GM19397 (cell line): ENCODE data around the gene CCNL2.
"Not testable (repeated sequence)": the region's sequence is repeated elsewhere in the genome, so short reads cannot be mapped to it uniquely, and the experiment has no call there.

ENCODE experiments used
- ATAC-seq: cut with Tn5 transposase; IDR thresholded peaks from one replicate; pipeline ENCODE4 v1.9.1; 2021; ENCODE audit warnings: mild to moderate bottlenecking, moderate library complexity; ENCODE audit not compliant: unreplicated experiment

The CCNL2 gene

DNA sequence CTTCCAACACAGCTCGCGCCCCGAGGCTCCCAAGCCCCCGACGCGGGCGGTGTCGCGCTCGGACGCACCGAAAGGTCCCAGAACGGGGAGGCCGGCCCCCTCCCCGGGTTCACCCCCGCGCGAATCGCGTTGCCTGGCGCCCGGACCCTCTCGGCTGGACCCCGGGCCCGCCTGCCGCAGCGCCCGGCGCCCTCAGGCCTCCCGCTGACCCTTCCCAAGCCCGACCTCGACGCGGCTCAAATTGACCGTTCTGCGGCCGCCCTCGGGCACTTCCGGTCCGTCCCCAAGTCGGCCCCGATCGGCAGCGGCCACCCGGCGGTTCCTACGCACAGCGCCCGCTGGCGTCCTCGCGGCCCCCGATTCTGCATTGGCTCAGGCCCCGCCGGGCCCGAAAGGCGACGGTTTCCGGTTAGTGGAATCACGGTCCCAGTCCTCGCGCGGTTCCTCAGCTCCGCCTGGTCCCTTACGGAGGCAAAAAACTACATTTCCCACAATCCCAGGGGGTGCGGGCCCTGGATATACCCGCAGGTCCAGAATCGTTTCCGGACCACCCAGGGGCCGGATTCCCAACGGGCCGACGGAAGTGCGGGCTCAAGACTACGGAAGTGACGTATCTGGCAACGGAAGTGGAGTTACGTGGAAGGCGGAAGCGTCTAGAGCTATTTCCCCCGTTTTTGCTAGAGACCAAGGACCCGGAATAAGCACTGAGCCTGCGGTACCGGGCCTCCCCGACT is 24.0 kb downstream of the CCNL2 start, which contains the start of gene AURKAIP1:
TSS of gene AURKAIP1 (minus strand) at position 279 of the 734 bp plus-strand sequence. CDS start 451 bp downstream, outside the sequence.
- ATAC-seq, result peak; percentile 84

DNA sequence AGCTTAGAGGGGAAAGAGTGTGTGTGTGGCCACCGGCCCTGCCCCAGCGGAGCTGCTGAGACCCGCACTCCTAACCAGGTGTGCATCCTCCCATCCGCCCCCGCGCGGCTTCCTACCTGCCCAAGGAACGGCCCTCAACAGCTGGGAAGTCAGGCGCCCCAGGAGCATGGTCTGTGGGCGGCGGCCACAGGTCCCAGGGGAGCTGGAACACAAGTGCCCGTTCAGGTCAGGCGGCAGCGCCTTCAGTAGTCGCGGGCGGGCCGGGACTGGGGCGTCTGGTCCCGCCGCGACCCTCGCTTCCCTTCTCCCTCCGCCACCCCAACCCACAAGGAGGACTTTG is 24.6 kb downstream of the CCNL2 start:
- peak; percentile 5 for ATAC-seq

DNA sequence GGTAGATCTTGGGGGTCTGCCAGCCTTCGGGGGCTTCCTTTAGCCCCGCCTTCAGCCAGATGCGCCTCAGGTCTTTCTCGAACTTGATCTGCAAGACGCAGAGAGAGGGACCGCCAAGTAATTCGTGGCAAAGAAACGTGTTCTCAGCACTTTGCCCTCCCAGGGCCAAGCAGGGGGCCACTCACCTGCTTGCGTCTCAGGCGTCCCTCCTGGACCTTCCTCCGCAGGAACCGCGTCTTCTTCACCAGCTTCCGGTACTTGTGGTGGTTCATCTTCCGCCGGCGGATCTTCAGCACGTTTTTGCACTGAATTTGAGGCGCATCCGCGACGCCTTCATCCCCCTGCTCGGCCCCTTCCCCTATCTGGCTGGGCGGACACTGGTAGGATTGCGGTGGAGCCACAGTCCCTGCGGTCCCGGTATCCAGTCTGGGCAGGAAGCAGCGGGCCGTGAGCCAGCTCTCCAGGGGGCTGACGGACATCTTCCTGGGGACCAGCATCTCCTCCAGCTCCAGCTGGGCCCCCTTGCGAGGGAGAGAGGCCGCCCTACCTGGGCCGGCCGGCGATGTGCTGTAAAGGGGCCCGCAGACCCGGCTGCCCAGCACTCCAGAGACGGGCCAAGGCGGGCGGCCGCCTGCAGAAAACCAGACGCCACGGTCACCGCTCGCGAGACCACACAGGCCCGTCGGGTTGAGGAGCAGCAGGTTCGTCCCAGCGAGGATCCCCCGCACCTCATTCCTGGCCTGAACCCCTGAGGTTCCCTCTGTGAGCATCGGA is 25.1 kb downstream of the CCNL2 start:
- ATAC-seq, result no peak

DNA sequence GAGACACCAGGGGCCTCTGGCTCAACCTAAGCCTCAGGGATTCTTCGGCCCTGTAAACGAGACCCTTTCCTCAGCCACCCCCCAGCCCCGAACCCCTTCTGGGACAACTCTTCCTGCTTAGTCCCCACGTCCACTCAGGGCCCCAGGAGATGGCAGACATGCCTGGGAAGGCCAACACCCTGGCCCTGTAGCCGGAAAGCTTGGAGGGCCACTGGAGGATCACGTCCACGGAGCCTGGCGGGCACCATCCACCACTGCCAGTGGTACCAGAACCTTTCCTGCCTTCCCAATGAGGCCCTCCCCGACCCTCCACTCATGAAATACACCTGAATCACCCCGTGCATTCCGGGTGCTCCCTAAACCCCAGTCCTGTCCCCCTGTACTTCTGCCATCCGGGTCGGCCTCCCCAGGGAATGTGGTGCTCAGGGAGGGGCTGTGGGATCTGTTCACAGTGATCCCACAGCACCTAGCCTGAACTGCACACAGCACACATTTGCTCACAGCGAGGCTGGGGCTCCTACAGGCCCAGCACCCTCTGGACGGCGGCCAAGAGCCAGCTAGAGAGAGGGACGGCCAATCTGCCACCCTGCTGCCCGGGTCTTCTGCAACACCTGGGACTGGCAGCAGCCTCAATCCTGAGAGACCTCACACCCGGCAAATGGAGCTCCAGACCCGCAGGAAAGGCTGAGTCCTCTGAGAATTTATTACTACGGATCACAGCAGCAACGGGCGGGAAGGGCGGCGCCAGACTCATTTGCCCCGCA is 25.9 kb downstream of the CCNL2 start:
- no peak for ATAC-seq

DNA sequence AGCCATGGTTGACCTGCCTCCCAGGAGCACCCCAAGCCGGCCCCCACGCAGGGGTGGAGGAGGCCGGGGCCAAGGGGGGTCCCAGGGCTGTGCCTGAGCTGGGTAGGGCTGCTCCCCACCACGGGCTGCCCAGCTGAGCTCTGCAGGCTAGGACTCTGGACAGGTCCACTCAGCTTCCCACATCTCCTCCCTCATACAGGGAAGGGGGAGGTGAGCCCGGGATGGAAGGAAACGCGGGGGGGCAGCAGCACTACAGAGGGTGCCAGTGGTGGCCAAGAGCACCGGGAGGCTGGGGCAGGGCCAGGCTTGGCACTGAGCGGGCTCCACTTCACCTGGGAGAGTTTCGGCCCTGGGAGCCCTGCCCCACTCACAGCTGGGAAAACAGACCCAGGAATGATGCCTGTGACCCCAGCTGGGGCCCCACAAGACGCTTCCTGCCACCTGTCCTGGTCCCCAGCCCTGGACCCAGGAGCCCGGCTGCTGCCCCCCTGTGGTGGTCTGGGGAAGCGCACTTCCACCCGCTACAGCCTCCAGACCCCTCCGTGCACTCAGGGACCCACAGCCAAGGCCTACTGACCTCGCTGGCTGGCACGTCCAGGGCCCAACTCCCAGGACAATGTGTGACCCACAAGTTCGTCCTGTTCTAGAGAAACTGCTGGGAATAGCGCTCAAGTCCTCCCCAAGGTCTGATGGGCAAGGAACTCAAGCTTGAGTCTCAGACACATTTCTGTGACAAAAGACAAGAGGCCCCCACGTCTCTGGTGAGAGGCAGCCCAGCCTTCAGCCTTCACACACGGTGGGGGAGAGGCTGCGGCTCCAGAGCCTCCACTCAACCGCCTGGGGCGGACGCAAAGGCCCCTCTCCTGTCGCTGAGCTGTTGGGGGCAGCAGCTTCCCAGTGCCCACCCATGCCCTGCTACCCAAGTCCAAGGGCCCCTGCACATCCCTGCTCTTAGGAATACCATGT is 27.1 kb downstream of the CCNL2 start:
- ATAC-seq, result no peak

DNA sequence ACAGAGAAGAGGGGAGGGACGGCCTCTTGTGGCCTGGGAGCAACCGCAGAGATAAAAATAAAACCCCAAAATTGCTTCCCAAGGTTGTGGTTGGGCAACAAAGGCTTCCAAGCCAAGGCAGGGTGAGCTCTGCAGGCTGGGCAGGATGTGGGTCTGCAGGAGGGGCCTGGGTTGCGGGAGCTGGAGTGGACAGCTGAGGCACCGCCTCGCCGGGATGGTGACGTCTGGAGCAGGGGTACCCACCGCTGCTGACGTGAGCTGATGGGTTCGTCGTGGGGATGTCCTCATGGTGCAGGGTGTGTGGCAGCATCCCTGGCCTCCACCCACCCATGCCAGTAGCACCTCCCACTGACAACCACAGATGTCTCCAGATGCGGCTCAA is 27.8 kb downstream of the CCNL2 start:
- ATAC-seq, result no peak

DNA sequence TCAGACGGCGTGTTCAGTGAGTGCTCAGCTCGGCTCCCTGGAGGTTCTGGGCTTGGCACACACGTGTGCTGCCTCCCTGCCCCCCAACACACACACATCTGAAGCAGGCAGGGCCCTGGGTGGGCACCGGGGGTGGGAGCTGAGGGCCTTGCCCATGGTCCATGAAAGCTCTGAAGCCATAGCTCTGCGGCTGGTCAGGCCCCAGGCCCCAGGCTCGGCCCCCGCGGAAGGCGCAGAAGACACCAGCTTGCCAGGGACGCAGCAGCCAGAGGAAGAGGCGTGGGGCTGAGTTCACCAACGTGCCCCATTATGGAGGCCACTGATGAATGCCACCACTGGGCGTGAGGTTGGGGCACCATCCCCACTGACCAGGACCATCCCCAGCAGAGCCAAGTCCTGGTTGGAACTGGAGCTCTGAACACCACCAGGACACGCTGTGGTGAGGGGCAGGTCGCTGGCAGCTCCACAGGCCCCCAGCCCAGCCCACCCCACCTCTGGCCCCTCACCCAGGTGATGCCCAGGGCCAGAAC is 28.3 kb downstream of the CCNL2 start:
- no peak for ATAC-seq

DNA sequence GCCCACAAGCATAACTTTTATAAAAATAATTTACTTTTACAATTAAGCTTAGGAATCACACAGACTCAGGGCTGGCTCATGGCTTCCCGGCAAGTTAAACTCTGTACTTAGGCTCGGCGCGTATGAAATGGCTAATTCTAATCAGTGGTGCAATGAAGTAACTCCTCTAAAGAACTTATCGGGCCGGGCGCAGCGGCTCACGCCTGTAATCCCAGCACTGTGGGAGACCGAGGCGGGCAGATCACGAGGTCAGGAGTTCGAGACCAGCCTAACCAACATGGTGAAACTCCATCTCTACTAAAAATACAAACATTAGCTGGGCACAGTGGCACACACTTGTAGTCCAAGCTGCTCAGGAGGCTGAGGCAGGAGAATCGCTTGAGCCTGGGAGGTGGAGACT is 29.0 kb downstream of the CCNL2 start:
- not testable (repeated sequence) for ATAC-seq

DNA sequence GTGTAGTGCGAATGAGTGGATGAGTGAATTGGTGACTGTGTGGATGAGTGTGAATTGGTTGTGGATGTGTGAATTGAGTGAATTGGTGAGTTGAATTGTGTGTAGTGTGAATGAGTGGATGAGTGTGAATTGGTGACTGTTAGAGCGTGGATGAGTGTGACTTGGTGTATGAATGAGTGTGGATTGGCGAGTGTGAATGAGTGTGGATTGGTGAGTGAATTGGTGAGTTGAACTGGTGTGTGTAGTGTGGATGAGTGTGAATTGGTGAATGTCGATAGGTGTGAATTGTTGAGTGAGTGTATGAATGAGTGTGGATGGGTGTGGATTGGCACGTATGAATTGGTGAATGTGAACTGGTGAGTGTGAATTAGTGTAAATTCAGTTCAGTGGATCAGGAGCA is 31.8 kb downstream of the CCNL2 start:
- ATAC-seq, result no peak

DNA sequence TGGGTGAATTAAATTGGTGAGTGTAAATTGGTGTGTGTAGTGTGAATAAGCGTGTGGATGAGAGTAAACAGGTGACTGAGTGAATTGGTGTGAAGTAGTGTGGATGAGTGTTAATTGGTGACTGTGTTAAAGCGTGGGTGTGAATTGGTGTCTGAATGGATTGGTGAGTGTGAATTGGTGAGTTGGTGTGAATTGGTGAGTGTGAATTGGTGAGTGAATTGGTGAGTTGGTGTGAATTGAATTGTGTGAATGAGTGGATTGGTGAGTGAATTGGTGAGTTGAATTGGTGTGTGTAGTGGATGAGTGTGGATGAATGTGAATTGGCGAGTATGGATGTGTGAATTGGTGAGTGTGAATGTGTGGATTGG is 32.5 kb downstream of the CCNL2 start:
- no peak for ATAC-seq

DNA sequence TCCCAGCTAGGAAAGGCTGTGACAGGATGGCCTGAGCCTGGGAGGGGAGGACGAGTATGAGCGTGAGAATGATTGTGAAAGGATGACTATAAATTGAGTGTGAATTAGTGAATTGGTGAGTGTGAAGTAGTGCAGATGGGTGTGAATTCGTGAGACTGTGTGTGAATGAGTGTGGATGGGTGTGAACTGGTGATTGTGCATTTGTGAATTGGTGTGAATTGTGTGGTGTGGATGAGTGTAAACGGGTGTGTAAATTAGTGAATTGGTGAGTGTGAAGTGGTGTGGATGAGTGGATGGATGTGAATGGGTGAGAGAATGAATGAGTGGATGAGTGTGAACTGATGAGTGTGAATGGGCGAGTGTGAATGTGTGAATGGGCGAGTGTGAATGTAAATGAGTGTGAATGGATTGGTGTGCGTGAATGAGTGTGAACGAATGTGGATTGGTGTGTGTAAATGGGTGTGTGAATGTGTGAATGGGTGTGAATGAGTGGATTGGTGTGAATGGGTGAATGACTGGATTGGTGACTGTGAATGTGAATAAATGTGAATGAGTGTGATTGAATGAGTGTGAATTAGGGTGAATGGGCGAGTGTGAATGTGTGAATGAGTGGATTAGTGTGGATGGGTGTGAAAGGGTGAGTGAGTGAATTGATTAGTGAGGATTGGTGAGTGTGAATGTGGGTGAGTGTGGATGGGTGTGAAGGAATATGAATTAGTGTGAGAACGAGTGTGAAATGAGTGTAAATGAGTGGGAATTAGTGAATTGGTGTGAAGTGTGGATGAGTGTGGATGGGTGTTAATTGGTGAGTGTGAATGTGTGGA is 33.0 kb downstream of the CCNL2 start:
- ATAC-seq, result no peak

DNA sequence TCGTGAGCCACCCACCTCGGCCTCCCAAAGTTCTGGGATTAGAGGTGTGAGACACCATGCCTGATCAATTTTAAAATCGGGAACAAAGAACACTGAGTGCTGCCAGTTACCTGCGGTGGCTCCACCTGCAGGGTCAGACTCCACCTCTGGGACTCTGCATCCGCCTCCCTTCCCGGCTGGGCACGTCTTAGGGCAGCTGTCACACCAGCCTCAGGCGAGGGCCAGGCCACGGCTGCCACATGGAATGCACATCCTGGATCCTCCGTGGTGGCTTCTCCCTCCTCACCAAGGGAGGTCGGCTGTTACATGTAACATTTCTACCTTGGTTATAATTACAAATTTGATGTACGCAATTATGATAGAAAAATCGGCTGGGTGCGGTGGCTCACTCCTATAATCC is 34.9 kb downstream of the CCNL2 start:
- no peak for ATAC-seq

DNA sequence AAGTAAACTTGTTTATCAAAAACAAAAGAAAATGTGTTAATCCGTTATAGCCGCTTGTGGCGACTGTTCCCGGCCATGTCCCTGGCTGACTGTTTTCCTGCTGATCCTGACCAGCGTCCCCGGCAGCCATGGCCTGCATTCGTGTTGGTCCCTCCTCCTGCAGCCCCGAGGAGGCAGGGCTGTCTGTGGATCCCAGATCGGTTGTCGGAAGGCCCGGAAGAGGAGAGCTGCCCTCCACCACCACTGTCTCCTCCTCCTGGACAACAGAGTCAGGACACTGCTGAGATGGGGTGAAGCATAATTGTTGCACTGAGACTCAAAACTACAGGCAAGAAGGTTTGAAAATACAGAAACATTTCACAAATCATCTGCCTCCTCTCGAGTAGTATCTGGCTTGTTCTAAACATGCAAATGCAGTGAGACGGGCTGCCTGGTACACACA is 37.1 kb downstream of the CCNL2 start:
- ATAC-seq, result no peak

DNA sequence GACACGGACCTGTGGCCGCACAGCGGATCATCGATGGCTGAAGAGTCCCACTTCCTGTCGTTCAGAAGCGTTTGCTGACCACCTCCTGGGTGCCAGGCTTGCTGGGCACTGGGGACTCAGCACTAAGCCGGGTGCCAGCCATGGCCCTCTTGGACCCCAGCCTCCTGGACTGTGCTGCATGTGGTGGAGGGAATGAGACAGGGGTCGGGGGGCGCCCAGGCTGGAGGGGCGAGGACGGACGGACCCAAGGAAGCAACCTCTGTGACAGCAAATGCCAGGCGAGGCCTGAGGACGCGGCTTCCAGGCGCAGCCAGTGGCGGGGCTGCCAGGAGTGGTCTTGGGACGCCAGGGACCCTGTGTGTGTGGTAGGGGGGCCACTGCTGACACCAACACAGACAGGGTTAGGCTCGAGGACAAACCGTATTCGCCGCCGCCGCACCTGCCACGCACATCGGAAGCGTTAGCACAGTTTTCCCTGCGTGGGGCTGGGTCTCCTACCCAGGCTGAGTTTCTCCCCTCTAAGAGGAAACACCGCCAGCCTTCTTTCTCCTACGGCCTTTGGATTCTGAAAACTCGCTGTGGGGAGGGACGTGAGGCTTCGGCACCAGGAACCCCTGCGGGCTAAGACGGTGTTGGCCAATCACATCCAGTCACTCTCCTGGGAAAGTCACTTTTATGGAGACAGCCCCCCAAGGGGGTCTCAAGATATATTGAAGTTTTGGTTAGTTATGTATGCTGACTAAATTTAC is 37.7 kb downstream of the CCNL2 start:
- ATAC-seq, result no peak

DNA sequence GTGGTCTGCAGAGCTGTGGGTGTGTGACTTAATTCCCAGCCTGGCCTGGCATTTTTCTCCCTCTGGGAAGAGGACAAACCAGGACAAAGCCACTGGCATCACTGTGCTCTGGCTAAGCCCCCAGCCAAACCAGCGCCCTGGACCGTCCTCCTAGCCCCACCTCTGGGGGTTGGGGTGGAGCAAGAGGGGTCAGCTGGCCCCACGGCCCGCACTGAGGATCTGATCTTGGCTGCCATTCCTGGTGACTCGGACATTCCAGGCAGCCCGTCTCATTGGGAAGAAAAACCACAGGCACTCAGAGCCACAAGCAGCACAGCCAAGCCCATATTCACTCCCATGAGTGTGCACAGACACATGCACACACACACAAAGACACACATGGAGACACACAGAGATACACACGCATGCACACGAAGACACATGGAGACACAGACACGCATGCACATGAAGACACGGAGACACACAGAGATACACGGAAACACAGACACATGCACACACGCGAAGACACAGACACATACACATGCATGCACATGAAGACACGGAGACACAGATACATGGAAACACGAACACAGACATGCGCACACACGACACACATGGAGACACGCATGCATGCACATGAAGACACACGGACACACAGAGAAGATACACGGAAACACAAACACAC is 38.5 kb downstream of the CCNL2 start:
- ATAC-seq, result no peak

DNA sequence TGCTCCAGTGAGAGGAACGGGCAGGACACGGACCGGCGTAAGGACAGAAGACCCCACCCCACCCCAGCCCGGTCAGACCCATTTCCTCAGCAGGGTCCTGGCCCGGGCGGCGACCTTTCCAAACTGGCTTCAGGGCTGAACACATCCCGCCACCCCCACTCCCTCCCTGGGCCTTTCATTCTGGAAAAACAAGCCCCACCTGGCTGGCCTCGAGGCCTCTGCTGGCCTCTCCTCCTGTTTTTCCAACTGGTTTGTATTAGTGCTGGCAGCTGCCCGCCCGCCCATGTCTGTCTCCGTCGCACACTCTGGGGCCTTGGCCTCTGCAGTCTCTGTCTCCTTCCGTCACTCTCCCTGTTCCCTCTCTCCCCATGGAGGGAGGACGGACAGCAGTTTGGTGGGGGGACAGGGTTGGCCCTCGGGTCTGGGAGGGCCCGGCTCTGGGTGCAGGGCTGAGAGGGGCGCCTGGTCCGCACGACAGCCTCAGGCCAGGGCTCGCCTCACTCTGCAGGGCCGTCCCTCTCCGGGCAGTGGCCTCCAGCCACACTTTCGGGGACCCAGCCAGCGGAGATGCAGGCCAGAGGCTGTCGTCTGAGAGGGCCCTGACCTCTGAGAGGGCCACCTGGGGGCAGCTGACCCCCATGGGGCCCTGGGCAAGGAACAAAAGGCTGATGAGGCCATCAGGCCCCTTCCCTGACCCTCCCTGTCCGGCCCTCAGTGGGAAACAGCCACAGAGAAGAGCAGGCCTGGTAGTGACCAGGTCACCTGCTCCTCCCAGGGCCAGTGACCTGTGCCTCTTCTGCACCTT is 39.3 kb downstream of the CCNL2 start:
- no peak for ATAC-seq

DNA sequence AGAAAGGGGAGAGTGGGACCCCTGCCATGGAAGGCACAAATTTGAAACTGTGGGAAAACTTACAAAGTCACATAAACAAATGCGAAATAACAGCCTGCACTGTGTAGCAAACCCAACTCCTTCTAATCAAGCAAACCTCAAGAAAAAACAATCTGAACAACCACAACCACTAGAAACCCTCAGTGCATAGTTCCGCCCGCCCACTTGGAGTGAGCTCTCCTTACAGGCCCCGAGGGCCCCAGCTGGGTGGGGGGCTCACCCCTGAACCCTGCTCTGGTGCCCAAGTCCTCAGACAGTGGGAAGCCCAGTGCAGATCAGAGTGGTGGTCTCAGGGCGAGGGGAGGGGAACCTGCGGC is 39.8 kb downstream of the CCNL2 start:
- no peak for ATAC-seq
